ENCODE results near the gene KLRF2.

KLRF2 gene

GRCh38 chr12:9940375-9940774 is 59.1 kb downstream of the KLRF2 start:
- no peak overlapping the region for H3K4me3 ChIP-seq (ENCODE audit: control insufficient read depth, low read depth, low read length)
- no peak for DNase-seq (ENCODE audit: low read depth)
- peak; percentile 43 for TF ChIP-seq CTCF (IDR thresholded peaks at IDR 0.05; ENCODE audit: control insufficient read depth, insufficient read depth, low read depth, low read length, missing control alignments)

GRCh38 chr12:9941838-9942237 is 60.5 kb downstream of the KLRF2 start:
- no peak for DNase-seq (ENCODE audit: low read depth)
- no peak for TF ChIP-seq CTCF (IDR thresholded peaks at IDR 0.05; ENCODE audit: control insufficient read depth, insufficient read depth, low read depth, low read length, missing control alignments)
- H3K4me3 ChIP-seq (ENCODE audit: control insufficient read depth, low read depth, low read length): no peak overlapping the region

GRCh38 chr12:9943240-9943639 is 62.0 kb downstream of the KLRF2 start:
- TF ChIP-seq CTCF (IDR thresholded peaks at IDR 0.05; ENCODE audit: control insufficient read depth, insufficient read depth, low read depth, low read length, missing control alignments): no peak
- DNase-seq (ENCODE audit: low read depth): no peak
- H3K4me3 ChIP-seq (ENCODE audit: control insufficient read depth, low read depth, low read length): no peak overlapping the region

- no peak for TF ChIP-seq CTCF (IDR thresholded peaks at IDR 0.05; ENCODE audit: control insufficient read depth, insufficient read depth, low read depth, low read length, missing control alignments)
- no peak overlapping the region for H3K4me3 ChIP-seq (ENCODE audit: control insufficient read depth, low read depth, low read length)
- no peak for DNase-seq (ENCODE audit: low read depth)
These were observed 63.1 kb downstream of the KLRF2 start for GRCh38 chr12:9944391-9944790.
